Common myeloid progenitor, CD34-positive (primary cell): ENCODE measurements around the gene ANKRD33B.

Source experiments
- CTCF ChIA-PET: fragments of 350-600 bp; sonication (Branson Sonifier 250); formaldehyde crosslinking; loops from one replicate; lab custom pipeline; 2021; ENCODE audit warnings: antibody characterized with exemption; lab: Charles Lee
- POLR2A ChIA-PET: fragments of 350-600 bp; sonication (Branson Sonifier 250); formaldehyde crosslinking; loops from one replicate; lab custom pipeline; 2021; ENCODE audit warnings: antibody characterized with exemption; lab: Charles Lee
- DNase-seq, 3 donors: peaks; one replicate each; pipeline versions ENCODE4 v3.0.0 to v3.0.0-alpha.2; 2013
- H3K27ac ChIP-seq, 2 experiments: 1 replicate in 1 of 2; 2 replicates in 1 of 2; pipeline ENCODE4 v1.7.0; 2013; ENCODE audit warnings: inconsistent platforms in 2 of 2, low read length in 2 of 2, mild to moderate bottlenecking in 2 of 2, low read depth in 1 of 2, moderate library complexity in 1 of 2; ENCODE audit not compliant: severe bottlenecking in 2 of 2, insufficient read depth in 1 of 2, poor library complexity in 1 of 2
- H3K27me3 ChIP-seq, 5 experiments: replicated peaks in 2 of 5; 1 replicate in 3 of 5; 2 replicates in 2 of 5; pipeline versions ENCODE4 v1.6.1 to v1.7.0; 2013; ENCODE audit warnings: low read length in 4 of 5, mild to moderate bottlenecking in 2 of 5, moderate library complexity in 2 of 5, inconsistent platforms in 1 of 5; ENCODE audit not compliant: insufficient read depth in 5 of 5, control insufficient read depth in 4 of 5
- H3K36me3 ChIP-seq, 4 experiments: 1 replicate in 2 of 4; 2 replicates in 2 of 4; pipeline versions ENCODE4 v1.6.1 to v1.7.0; 2013; ENCODE audit warnings: low read length in 3 of 4, control low read depth in 1 of 4, mild to moderate bottlenecking in 1 of 4; ENCODE audit not compliant: control insufficient read depth in 4 of 4, insufficient read depth in 4 of 4
- H3K4me1 ChIP-seq, 4 experiments: 1 replicate in 3 of 4; 2 replicates in 1 of 4; pipeline versions ENCODE4 v1.6.1 to v1.7.1; 2013; ENCODE audit warnings: low read length in 3 of 4, mild to moderate bottlenecking in 3 of 4, control low read depth in 1 of 4, inconsistent platforms in 1 of 4, moderate library complexity in 1 of 4; ENCODE audit not compliant: control insufficient read depth in 4 of 4, insufficient read depth in 4 of 4; ENCODE audit errors: control extremely low read depth in 1 of 4
- H3K4me3 ChIP-seq, 7 experiments: 1 replicate in 4 of 7; 2 replicates in 3 of 7; pipeline versions ENCODE4 v1.5.1 to v1.7.0; 2013; ENCODE audit warnings: mild to moderate bottlenecking in 7 of 7, low read length in 6 of 7, moderate library complexity in 6 of 7, inconsistent platforms in 2 of 7, low read depth in 2 of 7, control low read depth in 1 of 7; ENCODE audit not compliant: insufficient read depth in 4 of 7, control insufficient read depth in 1 of 7; ENCODE audit errors: extremely low read depth in 1 of 7
- H3K9me3 ChIP-seq, 5 experiments: 1 replicate in 4 of 5; 2 replicates in 1 of 5; pipeline versions ENCODE4 v1.6.1 to v1.7.1; 2013; ENCODE audit warnings: low read length in 4 of 5, mild to moderate bottlenecking in 2 of 5, inconsistent platforms in 1 of 5, low read depth in 1 of 5, moderate library complexity in 1 of 5; ENCODE audit not compliant: control insufficient read depth in 4 of 5, insufficient read depth in 2 of 5; ENCODE audit errors: control extremely low read depth in 1 of 5
- WGBS: methylation state at CpG from one replicate; pipeline ENCODE4 v1.1.5; 2013; ENCODE audit not compliant: insufficient coverage; 5-methylcytosine and 5-hydroxymethylcytosine counted together

Gene ANKRD33B

DNA sequence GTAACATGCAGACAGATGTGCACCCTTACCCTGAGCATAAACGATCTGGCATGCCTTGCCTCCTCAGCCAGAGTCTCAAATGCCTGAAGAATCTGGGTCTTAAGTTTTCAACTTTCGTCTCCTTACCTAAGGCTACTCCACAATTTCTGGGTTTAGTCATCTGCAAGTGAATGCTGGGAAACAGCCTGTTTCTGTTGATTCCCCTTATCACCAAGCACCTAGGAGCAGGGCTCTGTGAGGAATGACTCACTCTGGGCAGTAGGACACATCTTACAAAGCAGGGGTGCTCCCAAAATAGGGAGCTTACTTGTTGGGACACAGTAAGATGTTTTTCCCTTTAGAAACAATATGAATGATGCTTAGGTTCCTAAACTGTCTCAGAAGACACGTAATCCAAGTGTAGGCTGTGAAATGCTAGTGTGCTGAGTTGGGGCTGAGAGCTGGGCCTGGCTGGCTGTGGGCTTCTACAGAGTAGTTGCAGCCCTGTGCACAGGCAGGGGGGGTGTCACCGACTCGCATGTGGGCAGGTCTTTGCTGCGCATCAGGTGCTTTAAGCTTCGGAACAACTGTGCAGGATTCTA is 139.1 kb downstream of the ANKRD33B start:
- Histone ChIP-seq H3K4me3 (no peak overlapping the region), H3K27ac (no peak overlapping the region), H3K9me3 (no peaks in the 10 kb centered on the region), H3K36me3 (peaks cover 0 to 42% (median 6%) of the 10 kb centered on the region in 4 experiments), H3K4me1 (peaks cover 5 to 20% (median 12%) of the 10 kb centered on the region in 4 experiments), H3K27me3 (no peaks in the 10 kb centered on the region)
- ChIA-PET POLR2A (no interaction called here), CTCF (interaction anchor here (1.0 to 3.5 kb wide), 17 partner anchors 10 to 480 kb away, joined by 3 to 13 read pairs (median 4); no protein-coding TSS in a partner anchor)
- 90% methylated on average over 6 of the region's 7 CpGs for WGBS
- peak in 1 of 3 donors; percentile 7 for DNase-seq

DNA sequence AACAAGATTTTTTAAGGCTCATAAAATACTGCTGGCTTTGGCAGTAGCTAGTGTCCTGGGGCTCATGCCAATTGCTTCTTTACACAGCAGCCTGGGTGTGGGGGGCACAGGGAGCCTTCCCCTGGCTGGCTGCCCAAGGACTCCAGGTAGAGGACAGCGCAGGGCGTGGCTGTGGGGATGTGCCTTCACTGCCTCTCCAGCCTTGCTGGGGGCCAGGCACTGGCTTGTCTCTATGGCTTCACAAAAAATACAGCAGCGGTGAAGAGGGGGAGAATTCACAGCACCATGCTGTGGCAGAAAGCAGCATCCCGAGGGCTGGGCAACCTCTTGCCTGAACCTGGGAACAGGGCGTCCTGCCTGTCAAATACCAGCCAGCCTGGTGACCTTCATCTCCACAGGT is 139.8 kb downstream of the ANKRD33B start:
- Histone ChIP-seq H3K36me3 (peaks cover 0 to 45% (median 6%) of the 10 kb centered on the region in 4 experiments), H3K9me3 (no peaks in the 10 kb centered on the region), H3K4me3 (no peak overlapping the region), H3K27me3 (no peaks in the 10 kb centered on the region), H3K4me1 (peaks cover 5 to 20% (median 12%) of the 10 kb centered on the region in 4 experiments), H3K27ac (no peak overlapping the region)
- WGBS, result 96% methylated on average over 5 of the region's 5 CpGs
- POLR2A ChIA-PET, result no interaction called here
- no peak for DNase-seq
- CTCF ChIA-PET, result interaction anchor here (1.0 to 3.5 kb wide), 6 partner anchors 12 to 75 kb away, joined by 3 to 13 read pairs (median 6); no protein-coding TSS in a partner anchor

DNA sequence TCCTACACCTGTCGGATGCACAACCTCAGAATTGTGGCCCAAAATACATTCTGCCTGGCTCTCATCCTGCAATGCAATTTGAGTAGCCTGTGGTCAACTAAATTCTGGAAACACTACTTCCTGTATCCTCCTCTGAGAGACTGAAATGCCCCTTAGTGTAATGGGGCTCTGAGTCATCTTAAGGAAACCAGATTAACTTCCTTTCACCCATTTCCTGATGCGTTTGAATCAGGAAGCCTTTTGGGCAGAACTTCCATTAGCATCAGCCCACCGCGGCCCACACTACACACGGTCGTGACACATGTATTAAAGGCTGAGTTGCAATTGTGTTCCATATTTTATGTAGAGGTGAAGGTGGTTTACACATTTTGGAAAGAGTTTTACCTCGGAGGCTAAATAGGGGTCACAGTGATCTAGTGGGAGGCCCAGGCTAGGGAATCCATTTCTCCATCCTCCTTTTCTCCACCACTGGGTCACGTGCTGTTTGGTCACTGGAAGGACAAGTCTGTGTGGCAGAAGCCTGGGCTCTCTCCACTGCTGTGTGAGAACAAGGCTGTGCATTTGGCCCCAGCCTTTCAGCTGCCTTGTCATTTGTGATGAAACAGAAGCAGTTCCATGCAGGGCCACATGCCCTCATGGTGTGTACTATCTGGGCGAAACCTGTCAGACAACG is 141.2 kb downstream of the ANKRD33B start:
- Histone ChIP-seq H3K4me3 (no peak overlapping the region), H3K9me3 (no peaks in the 10 kb centered on the region), H3K4me1 (peaks cover 5 to 20% (median 12%) of the 10 kb centered on the region in 4 experiments), H3K27ac (no peak overlapping the region), H3K36me3 (peaks cover 0 to 40% (median 5%) of the 10 kb centered on the region in 4 experiments), H3K27me3 (no peaks in the 10 kb centered on the region)
- ChIA-PET CTCF (no interaction called here), POLR2A (interaction anchor here (0.6 kb wide), 1 partner anchor 251 kb away, joined by 3 read pairs; no protein-coding TSS in a partner anchor)
- DNase-seq, result peak; percentile 61 to 85 (median 72)
- 54% methylated on average over 6 of the region's 10 CpGs for WGBS

DNA sequence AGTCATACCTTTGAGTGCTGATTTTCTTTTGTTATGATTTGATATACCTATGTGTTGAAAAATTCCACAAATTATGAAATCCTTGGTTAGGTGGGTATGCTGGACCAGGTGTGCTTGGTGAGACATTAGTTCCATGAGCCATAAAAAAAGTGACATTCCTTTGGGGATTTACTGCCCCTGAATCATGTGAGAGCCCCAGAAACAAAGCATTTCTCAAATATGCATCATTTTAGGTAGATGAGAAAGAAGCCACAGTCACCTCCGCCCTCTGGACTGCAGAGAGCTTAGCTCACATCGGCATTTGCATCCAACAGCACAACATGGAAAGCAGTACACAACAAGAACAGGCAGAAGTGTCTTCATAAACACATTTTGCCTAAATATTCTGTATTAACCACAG is 141.9 kb downstream of the ANKRD33B start:
- WGBS, result 100% methylated on average over 1 of the region's 2 CpGs
- Histone ChIP-seq H3K27me3 (no peaks in the 10 kb centered on the region), H3K4me1 (peaks cover 5 to 20% (median 12%) of the 10 kb centered on the region in 4 experiments), H3K9me3 (no peaks in the 10 kb centered on the region), H3K4me3 (no peak overlapping the region), H3K36me3 (peaks cover 0 to 39% (median 5%) of the 10 kb centered on the region in 4 experiments), H3K27ac (no peak overlapping the region)
- ChIA-PET CTCF (no interaction called here), POLR2A (interaction anchor here (0.6 kb wide), 1 partner anchor 252 kb away, joined by 3 read pairs; no protein-coding TSS in a partner anchor)
- DNase-seq, result no peak

DNA sequence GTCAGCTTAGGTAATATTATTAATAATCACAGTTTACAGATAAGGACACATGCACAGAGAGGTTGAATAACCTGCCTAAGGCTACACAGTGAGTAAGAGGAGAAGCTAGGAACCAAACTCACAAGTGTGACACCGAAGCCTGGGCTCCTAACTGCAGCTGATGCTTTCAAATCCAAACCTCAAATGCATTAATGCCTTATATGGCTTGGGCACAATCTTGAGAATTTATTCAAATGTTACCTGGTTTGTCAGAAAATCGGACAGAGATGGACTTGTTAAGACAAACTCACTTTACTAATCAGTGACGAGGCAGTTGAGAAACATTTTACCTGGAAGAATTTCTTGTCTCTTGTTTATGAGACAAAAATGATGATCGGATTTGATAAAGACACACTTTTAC is 142.5 kb downstream of the ANKRD33B start:
- H3K27ac ChIP-seq, result no peak overlapping the region
- peaks cover 5 to 20% (median 12%) of the 10 kb centered on the region in 4 experiments for H3K4me1 ChIP-seq
- H3K9me3 ChIP-seq, result no peaks in the 10 kb centered on the region
- DNase-seq, result no peak
- no peak overlapping the region for H3K4me3 ChIP-seq
- ChIA-PET POLR2A (no interaction called here), CTCF (no interaction called here)
- WGBS, result 91% methylated on average over 1 of the region's 4 CpGs
- H3K36me3 ChIP-seq, result peaks cover 0 to 40% (median 6%) of the 10 kb centered on the region in 4 experiments
- no peaks in the 10 kb centered on the region for H3K27me3 ChIP-seq
